Fibroblast of lung (primary cell): ENCODE measurements around the gene SLC22A7.

Experiments
- EZH2 ChIP-seq: IDR thresholded peaks from 2 replicates; pipeline ENCODE4 v1.5.1; 2012; ENCODE audit warnings: low read length, control low read depth, mild to moderate bottlenecking; ENCODE audit errors: missing control alignments
- TF ChIP-seq, protein P1 (sequence below), 2 donors: IDR thresholded peaks in 1 of 2; conservative IDR thresholded peaks in 1 of 2; 1 replicate in 1 of 2; 2 replicates in 1 of 2; pipeline ENCODE4 v1.5.1; 2011 to 2012; ENCODE audit warnings: low read length in 2 of 2, control low read depth in 1 of 2, inconsistent platforms in 1 of 2, low read depth in 1 of 2, mild to moderate bottlenecking in 1 of 2

DNA sequence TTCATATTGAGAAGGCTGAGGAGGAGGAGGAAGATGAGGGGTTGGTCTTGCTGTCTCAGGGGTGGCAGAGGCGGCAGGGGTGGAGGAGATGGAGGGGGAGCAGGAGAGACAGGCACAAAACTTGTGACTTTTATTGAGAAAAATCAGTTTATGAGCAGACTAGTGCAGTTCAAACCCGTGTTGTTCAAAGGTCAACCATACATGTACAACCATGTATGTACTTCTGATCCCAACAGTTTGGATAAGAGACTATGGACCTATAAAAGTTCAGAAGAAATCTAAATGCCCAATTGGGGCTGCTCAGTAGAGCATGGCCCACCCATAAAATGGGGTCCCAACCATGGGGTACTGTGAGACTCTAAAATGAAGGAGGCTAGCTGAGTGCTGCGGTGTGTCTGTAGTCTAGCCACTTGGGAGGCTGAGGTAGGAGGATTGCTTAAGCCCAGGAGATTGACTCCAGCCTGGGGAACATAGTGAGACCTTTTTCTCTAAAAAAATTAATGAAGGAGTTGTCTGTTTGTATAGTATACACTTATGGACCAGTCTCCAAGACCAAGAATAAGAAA is 7.6 kb upstream of the SLC22A7 start:
- TF ChIP-seq, protein P1, sequence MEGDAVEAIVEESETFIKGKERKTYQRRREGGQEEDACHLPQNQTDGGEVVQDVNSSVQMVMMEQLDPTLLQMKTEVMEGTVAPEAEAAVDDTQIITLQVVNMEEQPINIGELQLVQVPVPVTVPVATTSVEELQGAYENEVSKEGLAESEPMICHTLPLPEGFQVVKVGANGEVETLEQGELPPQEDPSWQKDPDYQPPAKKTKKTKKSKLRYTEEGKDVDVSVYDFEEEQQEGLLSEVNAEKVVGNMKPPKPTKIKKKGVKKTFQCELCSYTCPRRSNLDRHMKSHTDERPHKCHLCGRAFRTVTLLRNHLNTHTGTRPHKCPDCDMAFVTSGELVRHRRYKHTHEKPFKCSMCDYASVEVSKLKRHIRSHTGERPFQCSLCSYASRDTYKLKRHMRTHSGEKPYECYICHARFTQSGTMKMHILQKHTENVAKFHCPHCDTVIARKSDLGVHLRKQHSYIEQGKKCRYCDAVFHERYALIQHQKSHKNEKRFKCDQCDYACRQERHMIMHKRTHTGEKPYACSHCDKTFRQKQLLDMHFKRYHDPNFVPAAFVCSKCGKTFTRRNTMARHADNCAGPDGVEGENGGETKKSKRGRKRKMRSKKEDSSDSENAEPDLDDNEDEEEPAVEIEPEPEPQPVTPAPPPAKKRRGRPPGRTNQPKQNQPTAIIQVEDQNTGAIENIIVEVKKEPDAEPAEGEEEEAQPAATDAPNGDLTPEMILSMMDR (conservative IDR thresholded peaks at IDR 0.05 in 1 of 2, IDR thresholded peaks at IDR 0.05 in 1 of 2; ENCODE audit: low read depth in 1 of 2, low read length in 2 of 2), result no peak
- TF ChIP-seq EZH2, result no peak
